Neural cell (in vitro differentiated cells): ENCODE results near the gene FAM78B.

ENCODE experiments used
- CTCF ChIP-seq: fragments of 450-650 bp; IDR thresholded peaks from 2 replicates; pipeline ENCODE4 v1.5.1; 2014; ENCODE audit warnings: antibody characterized with exemption, mild to moderate bottlenecking, moderate library complexity; ENCODE audit not compliant: poor library complexity, severe bottlenecking
- EZH2 ChIP-seq: fragments of 200-600, 300-800 bp; shearing (Covaris generic), sonication (generic); IDR thresholded peaks from 2 replicates; pipeline ENCODE4 v1.6.1; 2014; ENCODE audit warnings: antibody characterized with exemption, low read length, borderline replicate concordance, mild to moderate bottlenecking; ENCODE audit not compliant: insufficient read depth, poor library complexity, severe bottlenecking
- MXI1 ChIP-seq: fragments of 450-650 bp; conservative IDR thresholded peaks from 2 replicates; pipeline ENCODE4 v1.6.1; 2014; ENCODE audit warnings: antibody characterized with exemption, mild to moderate bottlenecking; ENCODE audit not compliant: poor library complexity, severe bottlenecking
- REST ChIP-seq: IDR thresholded peaks from 2 replicates; pipeline ENCODE4 v1.6.1; 2012; ENCODE audit warnings: borderline replicate concordance
- SMC3 ChIP-seq: fragments of 450-650 bp; conservative IDR thresholded peaks from 2 replicates; pipeline ENCODE4 v1.6.1; 2014; ENCODE audit warnings: antibody characterized with exemption, mild to moderate bottlenecking, moderate library complexity; ENCODE audit not compliant: poor library complexity
- TAF1 ChIP-seq: IDR thresholded peaks from 2 replicates; pipeline ENCODE4 v1.6.1; 2012; ENCODE audit warnings: low read depth

DNA sequence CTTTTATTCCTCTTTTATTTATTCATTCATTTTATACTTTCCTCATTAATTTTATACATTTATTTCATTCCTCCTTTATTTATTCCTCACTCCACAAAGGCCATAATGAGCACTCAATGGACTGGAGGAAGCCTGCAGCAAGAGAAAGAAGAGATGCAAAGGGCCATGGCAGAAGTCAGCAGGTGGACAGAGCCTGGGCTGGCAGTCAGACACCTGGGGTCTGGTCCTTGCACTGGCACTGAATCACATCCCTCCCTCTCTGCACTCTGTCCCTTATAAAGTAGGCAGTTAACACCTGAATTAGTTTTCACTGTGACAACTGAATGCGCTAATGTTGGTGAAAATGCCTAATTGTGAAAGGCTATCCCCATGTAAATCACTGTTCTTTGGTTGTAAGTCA lies 38.6 kb downstream of the FAM78B start:
- TF ChIP-seq CTCF: no peak
- no peak for TF ChIP-seq TAF1
- no peak for TF ChIP-seq EZH2
- TF ChIP-seq MXI1: no peak
- no peak for TF ChIP-seq REST
- no peak for TF ChIP-seq SMC3
